Astrocyte (in vitro differentiated cells and primary cell): ENCODE results near the gene PARVB. TPM values are rescaled to one million over a fixed set of nuclear protein-coding genes. Genes with fewer than 3 reads are reported as not detected.

Source experiments
- DNase-seq: peaks from one replicate; pipeline ENCODE4 v3.0.0-alpha.2; 2010; ENCODE audit warnings: low read depth
- FAIRE-seq: peaks from 2 replicates; lab custom pipeline; 2011; peaks lifted over from hg19 to GRCh38; lab: Jason Lieb, UNC
- H2AFZ ChIP-seq: 2 replicates; pipeline ENCODE4 v1.6.0; 2012; ENCODE audit warnings: low read depth, low read length, inconsistent platforms
- H3K27ac ChIP-seq: 2 replicates; pipeline ENCODE4 v1.5.1; 2011; ENCODE audit warnings: low read depth, low read length, inconsistent platforms
- H3K27me3 ChIP-seq: 2 replicates; pipeline ENCODE4 v1.6.0; 2011; ENCODE audit warnings: low read length, inconsistent platforms; ENCODE audit not compliant: insufficient read depth
- H3K36me3 ChIP-seq: 2 replicates; pipeline ENCODE4 v1.5.1; 2011; ENCODE audit warnings: low read length, inconsistent platforms; ENCODE audit not compliant: insufficient read depth
- H3K4me1 ChIP-seq: 2 replicates; pipeline ENCODE4 v1.5.1; 2011; ENCODE audit warnings: low read length, inconsistent platforms; ENCODE audit not compliant: insufficient read depth
- H3K4me2 ChIP-seq: 2 replicates; pipeline ENCODE4 v1.6.0; 2012; ENCODE audit warnings: low read length, inconsistent platforms
- H3K4me3 ChIP-seq: 2 replicates; pipeline ENCODE4 v1.5.1; 2011; ENCODE audit warnings: low read depth, mild to moderate bottlenecking, low read length, inconsistent platforms; ENCODE audit not compliant: insufficient read depth
- H3K79me2 ChIP-seq: 2 replicates; pipeline ENCODE4 v1.6.0; 2012; ENCODE audit warnings: mild to moderate bottlenecking, low read length, inconsistent platforms; ENCODE audit not compliant: insufficient read depth
- H3K9ac ChIP-seq: 2 replicates; pipeline ENCODE4 v1.6.0; 2012; ENCODE audit warnings: mild to moderate bottlenecking, low read length, inconsistent platforms
- H3K9me3 ChIP-seq: 2 replicates; pipeline ENCODE4 v1.5.1; 2012; ENCODE audit warnings: low read depth, mild to moderate bottlenecking, low read length, inconsistent platforms; ENCODE audit not compliant: insufficient read depth
- H4K20me1 ChIP-seq: 2 replicates; pipeline ENCODE4 v1.6.0; 2012; ENCODE audit warnings: low read length, inconsistent platforms; ENCODE audit not compliant: insufficient read depth
- H3K27ac Mint-ChIP-seq: one replicate; pipeline ENCODE4 v1.8.0; 2021; ENCODE audit warnings: mild to moderate bottlenecking, mixed read lengths; ENCODE audit not compliant: unreplicated experiment
- H3K27me3 Mint-ChIP-seq: one replicate; pipeline ENCODE4 v1.8.0; 2021; ENCODE audit warnings: low read depth, mixed read lengths; ENCODE audit not compliant: unreplicated experiment
- H3K36me3 Mint-ChIP-seq: one replicate; pipeline ENCODE4 v1.8.0; 2021; ENCODE audit warnings: low read depth, mixed read lengths; ENCODE audit not compliant: unreplicated experiment
- H3K4me1 Mint-ChIP-seq: one replicate; pipeline ENCODE4 v1.8.0; 2021; ENCODE audit warnings: low read depth, mixed read lengths; ENCODE audit not compliant: unreplicated experiment
- H3K4me3 Mint-ChIP-seq: one replicate; pipeline ENCODE4 v1.8.0; 2021; ENCODE audit warnings: mild to moderate bottlenecking, moderate library complexity, mixed read lengths; ENCODE audit not compliant: unreplicated experiment
- H3K9me3 Mint-ChIP-seq: one replicate; pipeline ENCODE4 v1.8.0; 2021; ENCODE audit warnings: mild to moderate bottlenecking, mixed read lengths; ENCODE audit not compliant: unreplicated experiment
- EZH2 ChIP-seq: IDR thresholded peaks from 2 replicates; pipeline ENCODE4 v1.6.1; 2012; ENCODE audit warnings: mild to moderate bottlenecking, low read length, inconsistent platforms; ENCODE audit not compliant: insufficient read depth
- total RNA-seq: library from RNA; stranded (reverse); gene quantifications from 2 replicates; pipeline ENCODE4 v1.2.1, GENCODE V29; 2021
- TF ChIP-seq, protein P1 (sequence below): IDR thresholded peaks from 2 replicates; pipeline ENCODE4 v1.5.1; 2011; ENCODE audit warnings: low read depth, mild to moderate bottlenecking, inconsistent platforms, low read length, moderate library complexity; ENCODE audit not compliant: insufficient read depth

The PARVB gene
- total RNA-seq, 1 donor from 2014 or later = 22.0 TPM

DNA sequence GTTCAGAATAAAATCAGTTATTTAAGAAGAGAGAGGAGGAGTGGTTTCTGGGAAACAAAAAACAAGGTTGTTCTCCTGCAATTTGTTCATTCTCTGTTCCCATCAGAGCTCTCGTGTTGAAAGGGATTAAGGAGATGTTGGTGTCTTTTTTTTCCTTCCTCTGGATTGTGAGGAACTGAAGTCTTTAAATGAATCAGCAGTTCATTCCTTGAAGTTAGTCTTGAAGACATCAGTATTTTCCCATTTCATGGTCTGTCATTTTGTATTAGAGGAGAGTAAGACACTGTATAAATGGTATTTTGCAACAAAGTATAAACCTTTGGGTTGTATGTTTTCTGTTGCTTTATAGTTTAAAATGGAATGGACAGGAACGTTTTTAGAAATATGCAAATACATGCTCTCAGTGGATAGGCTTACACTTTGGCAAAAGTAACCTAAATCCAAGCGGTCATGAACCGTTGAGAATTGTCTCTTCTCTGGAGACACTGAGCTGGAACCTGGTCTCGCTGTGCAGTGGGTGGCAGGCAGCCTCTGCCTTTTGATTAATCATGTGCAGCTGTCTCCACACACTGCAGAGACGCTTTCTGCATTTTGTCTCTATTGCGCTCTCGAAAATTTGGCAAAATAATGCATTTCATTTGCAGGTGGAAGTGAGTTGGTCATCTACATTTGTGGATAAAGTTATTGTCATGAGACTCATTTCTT is 35.8 kb upstream of the PARVB start:
- no peaks in the 10 kb centered on the region for H3K27me3 Mint-ChIP-seq
- FAIRE-seq (peak; percentile 20), DNase-seq (no peak)
- no peaks in the 10 kb centered on the region for H3K27me3 ChIP-seq
- no peaks in the 10 kb centered on the region for H3K4me1 Mint-ChIP-seq
- H3K4me2 ChIP-seq = no peak overlapping the region
- no peak overlapping the region for H2AFZ ChIP-seq
- no peak overlapping the region for H3K27ac Mint-ChIP-seq
- H3K36me3 ChIP-seq = peaks cover 27% of the 10 kb centered on the region
- TF ChIP-seq, protein P1, sequence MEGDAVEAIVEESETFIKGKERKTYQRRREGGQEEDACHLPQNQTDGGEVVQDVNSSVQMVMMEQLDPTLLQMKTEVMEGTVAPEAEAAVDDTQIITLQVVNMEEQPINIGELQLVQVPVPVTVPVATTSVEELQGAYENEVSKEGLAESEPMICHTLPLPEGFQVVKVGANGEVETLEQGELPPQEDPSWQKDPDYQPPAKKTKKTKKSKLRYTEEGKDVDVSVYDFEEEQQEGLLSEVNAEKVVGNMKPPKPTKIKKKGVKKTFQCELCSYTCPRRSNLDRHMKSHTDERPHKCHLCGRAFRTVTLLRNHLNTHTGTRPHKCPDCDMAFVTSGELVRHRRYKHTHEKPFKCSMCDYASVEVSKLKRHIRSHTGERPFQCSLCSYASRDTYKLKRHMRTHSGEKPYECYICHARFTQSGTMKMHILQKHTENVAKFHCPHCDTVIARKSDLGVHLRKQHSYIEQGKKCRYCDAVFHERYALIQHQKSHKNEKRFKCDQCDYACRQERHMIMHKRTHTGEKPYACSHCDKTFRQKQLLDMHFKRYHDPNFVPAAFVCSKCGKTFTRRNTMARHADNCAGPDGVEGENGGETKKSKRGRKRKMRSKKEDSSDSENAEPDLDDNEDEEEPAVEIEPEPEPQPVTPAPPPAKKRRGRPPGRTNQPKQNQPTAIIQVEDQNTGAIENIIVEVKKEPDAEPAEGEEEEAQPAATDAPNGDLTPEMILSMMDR = no peak
- TF ChIP-seq EZH2 = no peak
- H3K27ac ChIP-seq = no peak overlapping the region
- H3K9me3 ChIP-seq = no peaks in the 10 kb centered on the region
- H4K20me1 ChIP-seq = peaks cover 15% of the 10 kb centered on the region
- H3K4me1 ChIP-seq = peaks cover 9% of the 10 kb centered on the region
- H3K4me3 Mint-ChIP-seq = no peak overlapping the region
- peaks cover 8% of the 10 kb centered on the region for H3K36me3 Mint-ChIP-seq
- H3K4me3 ChIP-seq = no peak overlapping the region
- H3K9me3 Mint-ChIP-seq = no peaks in the 10 kb centered on the region
- no peaks in the 10 kb centered on the region for H3K79me2 ChIP-seq
- H3K9ac ChIP-seq = no peak overlapping the region

DNA sequence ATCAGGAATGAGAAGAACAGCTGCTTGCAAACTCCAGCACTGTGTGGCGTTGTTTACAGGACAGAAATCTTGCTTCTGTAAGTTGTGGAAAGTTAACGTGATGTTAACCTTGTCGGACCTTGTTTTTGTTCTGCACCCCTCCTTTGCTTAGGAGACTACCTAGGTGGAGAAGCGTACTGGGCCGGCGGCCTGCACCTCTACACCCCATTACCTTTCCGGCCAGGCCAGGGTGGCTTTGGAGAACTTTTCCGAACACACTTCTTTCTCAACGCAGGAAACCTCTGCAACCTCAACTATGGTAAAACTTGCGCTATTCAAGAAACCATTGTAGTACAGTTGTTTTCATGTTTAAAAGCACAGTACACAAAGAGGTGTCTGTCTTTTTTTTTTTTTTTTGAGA is 35.1 kb upstream of the PARVB start:
- Histone ChIP-seq H3K79me2 (peaks cover 3% of the 10 kb centered on the region), H3K4me2 (no peak overlapping the region), H3K4me1 (peaks cover 9% of the 10 kb centered on the region), H3K4me3 (no peak overlapping the region), H3K9me3 (no peaks in the 10 kb centered on the region), H4K20me1 (peaks cover 22% of the 10 kb centered on the region), H3K36me3 (peaks cover 20% of the 10 kb centered on the region), H3K27me3 (no peaks in the 10 kb centered on the region), H3K27ac (no peak overlapping the region), H3K9ac (no peak overlapping the region), H2AFZ (no peak overlapping the region)
- H3K36me3 Mint-ChIP-seq = peaks cover 9% of the 10 kb centered on the region
- no peaks in the 10 kb centered on the region for H3K4me1 Mint-ChIP-seq
- no peak overlapping the region for H3K27ac Mint-ChIP-seq
- H3K9me3 Mint-ChIP-seq = no peaks in the 10 kb centered on the region
- DNase-seq (no peak), FAIRE-seq (no peak)
- H3K4me3 Mint-ChIP-seq = no peak overlapping the region
- H3K27me3 Mint-ChIP-seq = no peaks in the 10 kb centered on the region
- no peak for TF ChIP-seq EZH2
- TF ChIP-seq, protein P1 = no peak

DNA sequence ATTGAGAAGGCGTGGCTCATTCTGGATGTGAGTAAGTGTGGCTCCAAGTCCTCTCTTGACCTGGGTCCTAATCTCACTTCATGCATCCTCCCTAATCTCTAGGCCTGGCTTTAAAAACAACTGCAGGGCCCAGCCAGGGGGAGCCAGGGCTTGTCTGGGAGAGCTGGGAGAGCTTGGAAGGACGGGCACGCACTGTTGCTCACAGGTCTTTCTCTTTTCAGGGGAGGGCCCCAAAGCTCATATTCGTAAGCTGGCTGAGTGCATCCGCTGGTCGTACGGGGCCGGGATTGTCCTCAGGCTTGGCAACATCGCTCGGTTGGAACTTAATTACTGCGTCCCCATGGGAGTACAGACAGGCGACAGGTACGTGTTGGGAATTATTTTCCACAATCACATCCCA is 34.1 kb upstream of the PARVB start:
- H3K36me3 Mint-ChIP-seq = peaks cover 11% of the 10 kb centered on the region

More for the DNA sequence above, 34.1 kb upstream of the PARVB start:
- H3K27ac Mint-ChIP-seq = no peak overlapping the region
- no peaks in the 10 kb centered on the region for H3K27me3 Mint-ChIP-seq
- DNase-seq = no peak
- peaks cover 33% of the 10 kb centered on the region for H4K20me1 ChIP-seq
- H3K36me3 ChIP-seq = peaks cover 24% of the 10 kb centered on the region
- H3K4me1 ChIP-seq = peaks cover 9% of the 10 kb centered on the region
- no peaks in the 10 kb centered on the region for H3K9me3 Mint-ChIP-seq
- H3K79me2 ChIP-seq = peaks cover 5% of the 10 kb centered on the region
- no peaks in the 10 kb centered on the region for H3K27me3 ChIP-seq
- H3K9ac ChIP-seq = no peak overlapping the region
- H3K9me3 ChIP-seq = no peaks in the 10 kb centered on the region
- no peak overlapping the region for H3K4me3 ChIP-seq
- H3K4me3 Mint-ChIP-seq = no peak overlapping the region
- H3K27ac ChIP-seq = no peak overlapping the region
- H3K4me1 Mint-ChIP-seq = no peaks in the 10 kb centered on the region
- TF ChIP-seq, protein P1 = no peak
- TF ChIP-seq EZH2 = no peak
- no peak for FAIRE-seq
- no peak overlapping the region for H2AFZ ChIP-seq
- H3K4me2 ChIP-seq = no peak overlapping the region
